ENCODE measurements around the gene POMT2. TPM values are rescaled to one million over a fixed set of nuclear protein-coding genes. Genes with fewer than 3 reads are reported as not detected.

POMT2 gene
- total RNA-seq, 2 donors from 2014 or later = 9.7 to 11.5 TPM

GRCh38 chr14:77355811-77356210 lies 35.1 kb upstream of the POMT2 start:
- no peaks in the 10 kb centered on the region for H3K4me1 ChIP-seq
- H3K9me3 ChIP-seq = no peaks in the 10 kb centered on the region
- H3K4me3 ChIP-seq = no peak overlapping the region
- peaks cover 2% of the 10 kb centered on the region for H3K36me3 ChIP-seq
- no peaks in the 10 kb centered on the region for H3K27me3 ChIP-seq
- no peak for TF ChIP-seq CTCF (IDR thresholded peaks at IDR 0.05)
- H3K27ac ChIP-seq = no peak overlapping the region
- no peak for DNase-seq (ENCODE audit: low spot score)

GRCh38 chr14:77353469-77354141 lies 32.9 kb upstream of the POMT2 start:
- peaks cover 17% of the 10 kb centered on the region for H3K36me3 ChIP-seq
- H3K9me3 ChIP-seq = no peaks in the 10 kb centered on the region
- H3K4me3 ChIP-seq = no peak overlapping the region
- no peaks in the 10 kb centered on the region for H3K4me1 ChIP-seq
- no peak overlapping the region for H3K27ac ChIP-seq
- TF ChIP-seq CTCF (IDR thresholded peaks at IDR 0.05) = no peak
- H3K27me3 ChIP-seq = no peaks in the 10 kb centered on the region
- no peak for DNase-seq (ENCODE audit: low spot score)

- H3K36me3 ChIP-seq = peaks cover 27% of the 10 kb centered on the region
- no peaks in the 10 kb centered on the region for H3K9me3 ChIP-seq
- no peak overlapping the region for H3K4me3 ChIP-seq
- DNase-seq (ENCODE audit: low spot score) = no peak
- no peak for TF ChIP-seq CTCF (IDR thresholded peaks at IDR 0.05)
- H3K27ac ChIP-seq = no peak overlapping the region
- H3K4me1 ChIP-seq = no peaks in the 10 kb centered on the region
- no peaks in the 10 kb centered on the region for H3K27me3 ChIP-seq
Measured at GRCh38 chr14:77347751-77348150, 27.1 kb upstream of the POMT2 start.

- Histone ChIP-seq H3K4me1 (no peaks in the 10 kb centered on the region), H3K4me3 (no peak overlapping the region), H3K9me3 (no peaks in the 10 kb centered on the region), H3K27me3 (no peaks in the 10 kb centered on the region), H3K36me3 (peaks cover 39% of the 10 kb centered on the region), H3K27ac (no peak overlapping the region)
- no peak for DNase-seq (ENCODE audit: low spot score)
- TF ChIP-seq CTCF (IDR thresholded peaks at IDR 0.05) = no peak
Measured at GRCh38 chr14:77346495-77346894, 25.8 kb upstream of the POMT2 start.

GRCh38 chr14:77344377-77344996 lies 23.8 kb upstream of the POMT2 start:
- no peak overlapping the region for H3K4me3 ChIP-seq
- TF ChIP-seq CTCF (IDR thresholded peaks at IDR 0.05) = no peak
- DNase-seq (ENCODE audit: low spot score) = no peak
- no peak overlapping the region for H3K27ac ChIP-seq
- H3K9me3 ChIP-seq = no peaks in the 10 kb centered on the region
- H3K27me3 ChIP-seq = no peaks in the 10 kb centered on the region
- peaks cover 36% of the 10 kb centered on the region for H3K36me3 ChIP-seq
- no peaks in the 10 kb centered on the region for H3K4me1 ChIP-seq

Measured in right atrium auricular region (tissue), 2 donors.